Hematopoietic multipotent progenitor cell treated with erythropoietin and hydrocortisone succinate and interleukin-3 and kit ligand, for 8 days (in vitro differentiated cells): ENCODE results near the gene DICER1.

Source experiments
- DNase-seq: peaks from one replicate; pipeline ENCODE4 v3.0.0-alpha.2; 2015

The DICER1 gene

DNA sequence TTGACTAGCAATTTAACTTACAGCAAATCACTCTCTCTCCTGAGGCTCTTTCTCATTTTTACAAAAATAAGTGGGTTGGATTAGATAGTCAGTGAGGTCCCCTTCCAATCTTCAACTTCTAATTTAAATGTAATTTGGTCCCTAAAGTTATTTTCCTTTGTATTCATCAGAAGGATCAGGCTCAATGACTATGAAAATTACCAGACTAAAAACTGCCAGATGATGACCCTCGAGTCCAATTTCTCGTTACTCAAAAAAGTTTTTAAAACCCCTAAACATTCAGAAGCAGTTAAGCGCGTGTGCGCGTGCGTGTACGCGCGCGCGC, 34.7 kb downstream of the DICER1 start:
- no peak for DNase-seq

GRCh38 chr14:95121911-95122620, 35.3 kb downstream of the DICER1 start:
- DNase-seq, result no peak

DNA sequence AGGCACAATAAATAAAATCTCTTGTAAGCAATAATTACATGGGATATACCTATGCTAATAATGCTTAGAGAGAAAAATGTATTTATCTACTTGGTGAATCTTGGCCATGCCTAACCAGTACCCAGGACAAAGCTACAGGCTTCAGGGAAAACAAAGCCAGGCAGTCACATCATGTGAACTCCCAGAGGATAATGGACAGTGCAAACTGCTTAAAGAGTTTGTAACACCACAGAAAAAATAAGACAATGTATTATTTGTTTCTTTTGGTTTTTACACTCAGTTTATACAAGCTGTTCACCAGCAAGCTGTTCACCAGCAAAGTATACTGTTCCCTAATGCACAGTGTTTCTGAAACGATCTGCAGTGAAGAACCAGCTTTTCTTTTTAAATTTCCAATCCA, 38.0 kb downstream of the DICER1 start:
- DNase-seq, result no peak

DNA sequence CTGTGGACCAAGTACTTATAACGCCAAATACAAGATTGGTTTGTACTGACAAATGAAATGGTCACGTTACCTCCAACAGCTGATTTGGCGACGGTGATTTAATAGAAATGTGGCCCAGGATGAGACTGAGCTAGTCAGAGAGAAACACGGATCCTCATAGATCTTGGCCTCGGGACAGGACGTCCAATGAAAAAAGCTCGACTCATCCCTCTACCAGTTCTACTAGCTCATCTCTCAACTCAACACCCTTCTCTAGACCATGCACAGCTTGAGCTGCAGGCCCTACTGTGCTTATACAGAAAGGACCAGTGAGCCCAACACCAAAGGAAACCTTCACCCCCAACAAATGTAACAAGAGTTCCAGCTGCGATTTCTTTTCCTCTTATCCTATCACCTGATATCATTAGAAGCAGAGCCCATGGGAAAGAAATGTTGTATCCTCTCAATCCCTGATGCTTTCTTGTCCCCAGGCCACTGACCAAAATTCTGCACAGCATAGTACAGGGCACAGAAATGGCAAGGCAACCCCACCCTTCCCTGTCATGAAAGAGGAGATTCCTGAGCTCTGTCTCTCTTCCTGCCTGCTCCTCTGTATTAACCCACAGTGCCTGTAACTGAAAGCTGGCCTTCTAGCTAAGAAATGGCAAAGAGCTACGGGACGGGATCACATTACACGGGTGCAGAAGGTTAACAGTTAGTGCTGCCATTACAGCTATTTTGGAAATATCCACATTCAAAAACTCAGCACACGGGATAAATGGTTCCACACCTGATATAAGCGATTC, 39.2 kb downstream of the DICER1 start:
- DNase-seq, result no peak

DNA sequence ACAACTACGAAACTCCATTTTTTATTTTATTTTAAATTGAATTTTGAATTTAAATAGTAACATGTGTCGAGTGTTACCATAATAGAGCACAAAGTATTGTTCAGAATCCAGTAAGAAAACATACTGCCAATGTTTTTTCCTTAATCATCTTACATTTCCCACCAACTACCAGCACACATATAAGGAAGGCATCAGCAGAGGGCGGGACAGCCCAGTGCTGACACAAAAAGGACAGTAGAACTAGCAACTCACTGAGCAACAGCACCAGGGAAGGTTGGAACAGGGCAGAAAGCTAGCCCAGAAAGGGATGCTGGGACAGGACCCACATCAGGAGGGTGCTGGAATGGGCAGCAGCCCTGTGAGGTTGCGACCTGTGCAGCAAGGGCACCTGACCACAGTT, 43.9 kb downstream of the DICER1 start:
- no peak for DNase-seq

DNA sequence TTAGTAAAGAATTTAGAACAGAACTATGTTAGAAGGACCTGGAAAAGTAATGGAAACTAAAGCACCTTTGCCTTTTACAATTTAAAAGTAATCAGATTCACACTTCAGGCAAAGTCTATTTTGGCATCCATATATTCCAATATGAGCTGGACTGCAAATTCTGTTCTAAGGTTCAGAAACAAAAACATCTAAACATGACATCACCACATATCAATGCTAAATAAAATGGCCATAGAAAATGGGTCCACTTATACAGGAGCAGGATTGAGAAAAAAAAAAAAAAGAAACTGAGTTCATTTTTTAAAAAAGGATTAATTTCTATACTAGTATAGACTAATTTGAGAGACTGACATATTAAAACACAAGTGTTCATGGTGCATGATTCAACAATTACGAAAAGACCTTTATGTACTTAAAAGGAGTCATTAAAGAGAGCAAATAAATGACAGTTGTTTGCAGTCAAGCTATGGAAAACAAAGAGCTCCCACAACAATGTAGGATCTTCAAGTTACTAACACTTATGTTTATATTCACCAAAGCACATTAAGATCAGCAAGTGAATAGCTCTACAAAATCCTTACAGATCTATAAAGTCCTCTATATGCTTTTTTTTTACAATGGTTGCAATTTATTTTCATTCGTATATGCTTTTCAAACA, 45.7 kb downstream of the DICER1 start:
- DNase-seq, result no peak

GRCh38 chr14:95110178-95110577, 47.2 kb downstream of the DICER1 start:
- DNase-seq, result no peak

GRCh38 chr14:95107711-95108110, 49.6 kb downstream of the DICER1 start:
- no peak for DNase-seq

GRCh38 chr14:95106971-95107370, 50.4 kb downstream of the DICER1 start:
- no peak for DNase-seq

DNA sequence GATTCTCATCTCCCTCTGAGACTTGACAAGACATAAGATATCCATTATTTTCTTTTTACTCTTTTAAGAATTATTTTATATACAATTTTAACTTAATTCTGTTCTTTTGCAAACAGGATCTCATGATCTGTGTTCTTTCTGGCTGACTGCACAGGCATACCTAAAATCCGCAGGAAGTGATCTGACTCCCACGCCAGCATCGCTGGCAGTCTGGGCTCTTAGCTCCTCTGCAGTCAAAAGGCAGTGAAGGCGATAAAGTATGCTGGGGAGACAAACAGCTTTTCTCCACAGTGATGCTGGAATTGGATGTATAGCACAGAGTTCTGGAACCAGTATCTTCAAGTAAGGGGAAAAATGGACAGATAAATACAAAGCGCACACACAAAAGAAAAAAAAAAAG, 52.4 kb downstream of the DICER1 start:
- no peak for DNase-seq

GRCh38 chr14:95102680-95103044, 54.7 kb downstream of the DICER1 start:
- DNase-seq, result no peak

DNA sequence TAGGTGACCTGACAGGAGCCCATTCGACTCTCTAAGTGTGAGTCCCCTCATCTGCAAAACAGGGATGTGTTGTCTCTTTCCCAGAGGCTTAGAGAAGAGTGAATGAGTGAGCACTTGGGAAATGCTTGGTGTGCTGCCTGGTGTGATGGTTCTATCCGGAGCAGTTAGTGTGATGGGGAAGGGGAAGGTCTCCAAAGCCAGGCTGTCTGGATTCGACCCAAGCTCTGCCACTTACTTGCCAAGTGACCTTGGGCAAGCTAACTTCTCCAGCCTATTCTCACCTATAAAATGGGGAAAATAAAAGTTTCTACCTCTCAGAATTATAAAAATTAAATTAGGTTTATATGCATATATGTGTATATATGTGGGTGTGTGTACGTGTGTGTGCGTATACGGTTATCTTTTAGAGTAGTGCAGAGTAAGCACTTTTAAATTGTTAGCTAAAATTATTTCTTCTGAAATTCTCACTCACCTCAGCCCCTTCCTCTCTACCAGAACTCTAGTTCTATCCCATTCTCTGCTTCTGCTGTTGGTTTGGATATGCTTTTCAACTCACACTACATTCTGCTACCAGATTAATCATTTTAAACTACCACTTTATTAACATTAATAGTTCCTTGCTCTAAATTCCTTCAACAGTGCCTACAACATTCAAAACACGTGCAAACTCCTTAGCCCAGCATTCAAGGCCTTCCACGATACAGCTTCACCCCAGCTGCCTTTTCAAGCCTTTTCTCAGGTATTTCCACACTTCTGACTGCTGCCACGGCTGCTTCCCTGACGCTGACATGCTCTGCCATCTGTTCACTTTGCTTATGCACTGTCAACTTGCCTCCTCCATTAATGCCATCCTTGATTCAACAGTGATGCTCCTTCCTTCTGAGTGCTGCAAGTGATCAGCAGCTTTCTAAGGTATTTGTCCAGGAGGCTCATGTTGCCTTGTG, 55.3 kb downstream of the DICER1 start:
- no peak for DNase-seq

DNA sequence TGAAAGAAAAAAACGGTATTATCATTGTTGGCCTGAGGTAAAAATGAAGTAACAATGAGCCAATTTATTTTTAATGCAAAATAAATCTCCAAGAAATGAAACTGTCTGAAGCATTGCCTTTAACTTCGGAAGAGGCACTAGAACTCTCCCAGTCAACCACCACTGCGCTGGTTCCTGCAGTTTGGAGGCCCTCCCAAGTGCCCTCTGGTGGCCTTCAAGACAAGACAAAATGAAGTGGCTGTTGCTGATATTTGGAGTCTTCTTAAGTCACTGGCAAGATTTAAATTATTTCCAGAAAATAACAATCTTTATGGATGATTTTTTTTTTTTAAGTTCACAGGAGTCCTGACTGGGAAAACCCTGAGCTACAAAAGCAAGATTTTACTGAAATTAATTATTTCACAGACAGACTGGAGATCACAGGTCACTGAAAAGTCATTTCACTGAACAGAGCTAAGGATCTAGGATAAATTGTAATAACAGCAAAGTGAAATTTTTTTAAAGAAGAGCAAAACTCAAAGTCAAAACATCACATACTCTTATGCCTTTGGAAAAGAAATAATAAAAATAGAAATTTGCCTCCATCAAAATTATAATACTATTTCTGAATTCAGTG, 58.2 kb downstream of the DICER1 start:
- DNase-seq, result peak; percentile 77

DNA sequence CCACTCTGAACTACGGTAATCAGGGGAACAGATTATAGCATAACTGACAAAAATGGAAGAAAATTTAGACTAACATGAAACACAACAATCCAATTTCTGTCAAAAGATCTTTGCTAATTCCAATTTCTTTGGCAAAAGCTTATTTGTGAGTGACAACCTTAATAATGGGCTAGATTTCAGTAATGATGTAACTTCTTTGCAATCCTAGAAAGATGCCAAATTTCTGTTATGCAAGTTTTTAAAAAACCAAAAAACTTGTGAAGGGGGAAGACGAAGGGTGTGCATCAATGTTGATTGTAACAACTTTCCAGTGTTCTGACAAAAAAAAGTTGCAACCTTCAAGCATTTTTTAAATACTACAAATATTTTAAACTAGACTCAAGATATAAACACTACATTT, 59.9 kb downstream of the DICER1 start:
- no peak for DNase-seq

GRCh38 chr14:95096476-95096875, 60.9 kb downstream of the DICER1 start:
- DNase-seq, result no peak

- DNase-seq, result no peak
Observed at GRCh38 chr14:95095996-95096395, 61.3 kb downstream of the DICER1 start.

- DNase-seq, result no peak
Observed at GRCh38 chr14:95092723-95093122, 64.6 kb downstream of the DICER1 start.

DNA sequence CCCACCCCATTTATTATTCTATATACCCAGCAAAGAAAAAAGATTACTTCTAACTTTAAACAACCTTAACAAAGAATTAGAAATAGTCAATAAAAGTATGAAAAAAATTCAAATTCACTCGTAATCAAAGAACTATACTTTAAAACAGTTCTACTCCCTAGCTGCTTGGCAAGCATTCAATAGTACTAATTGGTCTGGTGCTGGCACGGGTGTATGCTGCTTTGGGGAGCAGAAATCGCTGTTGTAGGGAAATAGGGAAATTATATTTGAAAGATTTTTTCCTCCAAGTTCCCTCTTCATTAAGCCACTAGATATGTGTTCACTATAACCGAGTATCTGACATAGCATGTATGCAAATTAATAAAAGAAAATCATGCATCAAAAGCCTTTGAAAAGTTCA, 65.7 kb downstream of the DICER1 start:
- no peak for DNase-seq

- DNase-seq, result no peak
Observed at GRCh38 chr14:95088665-95089064, 68.7 kb downstream of the DICER1 start.

GRCh38 chr14:95087619-95088018, 69.7 kb downstream of the DICER1 start:
- DNase-seq, result no peak

DNA sequence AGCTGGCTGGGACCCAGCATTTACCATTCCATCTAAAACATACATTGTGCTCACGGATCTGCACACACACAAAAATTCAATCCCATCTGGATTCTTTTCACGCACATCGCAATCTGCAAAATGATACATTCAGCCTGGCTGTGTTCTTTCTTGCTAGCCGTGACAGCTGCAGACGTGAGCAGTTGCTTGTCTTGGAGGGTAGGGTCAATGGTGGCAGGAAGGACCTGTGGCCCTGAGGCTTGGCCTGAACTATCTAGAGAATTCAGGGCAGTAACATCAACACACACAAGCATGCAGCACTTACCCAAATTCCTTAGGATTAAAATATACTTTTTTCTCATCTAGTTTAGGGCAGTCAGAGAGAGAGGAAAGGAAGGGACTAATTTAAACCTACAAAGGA, 72.0 kb downstream of the DICER1 start:
- DNase-seq, result no peak

- no peak for DNase-seq
Observed at GRCh38 chr14:95078867-95079266, 78.5 kb downstream of the DICER1 start.

DNA sequence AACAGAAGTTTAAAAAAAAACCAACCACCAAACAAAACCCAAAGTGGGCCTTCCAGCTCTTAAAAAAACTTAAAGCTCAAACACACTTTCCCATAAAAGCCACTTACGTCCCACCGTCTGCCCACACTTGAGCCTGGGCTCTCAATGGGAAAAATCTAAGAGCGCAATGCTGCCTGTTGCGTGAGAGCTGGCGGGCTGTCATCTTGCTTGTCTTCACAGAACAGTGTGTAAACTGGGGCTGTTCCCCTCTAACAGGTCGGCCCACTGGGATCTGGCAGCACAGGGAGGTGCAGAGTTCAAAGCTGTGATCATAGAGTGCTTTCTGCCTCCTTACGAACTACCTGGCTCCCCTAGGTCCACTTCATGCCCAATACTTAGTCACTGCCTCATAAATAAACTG, 80.0 kb downstream of the DICER1 start:
- no peak for DNase-seq
